GM13976 (cell line): ENCODE results near the gene ZNF821.
"Not testable (repeated sequence)": the region's sequence is repeated elsewhere in the genome, so short reads cannot be mapped to it uniquely, and the experiment has no call there.

Source experiments
- DNase-seq: peaks from one replicate; pipeline ENCODE4 v3.0.0; 2012; ENCODE audit warnings: low spot score
- in situ Hi-C: fragments of 300-500 bp; cut with MboI; formaldehyde crosslinking; loops from one replicate; pipeline ENCODE4 v1.12.0; 2022; ENCODE audit warnings: low sequenced_read_pairs, mixed read lengths, inconsistent platforms; ENCODE audit not compliant: unreplicated experiment
- TF ChIP-seq, protein P1 (sequence below): IDR thresholded peaks from 2 replicates; pipeline ENCODE4 v1.5.1; 2012; ENCODE audit warnings: borderline replicate concordance, mild to moderate bottlenecking; ENCODE audit not compliant: insufficient read depth; ENCODE audit errors: extremely low read depth, missing control alignments, control extremely low read depth

ZNF821 gene

DNA sequence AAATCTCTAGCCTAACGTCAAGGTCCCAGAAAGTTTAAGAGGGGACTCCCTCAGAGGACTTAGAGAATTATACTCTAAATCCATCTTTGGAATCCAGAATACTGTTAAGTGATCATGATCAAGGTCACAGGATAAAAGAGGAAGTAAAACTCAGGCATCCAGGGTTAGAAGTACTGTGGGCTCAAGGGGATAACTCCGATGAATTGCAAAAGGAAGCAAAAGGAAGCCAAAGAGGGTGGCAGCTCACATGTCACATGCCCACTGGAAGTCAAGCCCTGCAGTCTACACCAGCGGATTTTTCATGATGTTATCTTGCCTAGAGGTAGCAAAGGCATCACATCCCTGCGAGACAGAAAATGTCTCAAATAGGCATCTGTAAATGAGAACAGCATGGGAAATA is 3.8 kb downstream of the ZNF821 start:
- TF ChIP-seq, protein P1, sequence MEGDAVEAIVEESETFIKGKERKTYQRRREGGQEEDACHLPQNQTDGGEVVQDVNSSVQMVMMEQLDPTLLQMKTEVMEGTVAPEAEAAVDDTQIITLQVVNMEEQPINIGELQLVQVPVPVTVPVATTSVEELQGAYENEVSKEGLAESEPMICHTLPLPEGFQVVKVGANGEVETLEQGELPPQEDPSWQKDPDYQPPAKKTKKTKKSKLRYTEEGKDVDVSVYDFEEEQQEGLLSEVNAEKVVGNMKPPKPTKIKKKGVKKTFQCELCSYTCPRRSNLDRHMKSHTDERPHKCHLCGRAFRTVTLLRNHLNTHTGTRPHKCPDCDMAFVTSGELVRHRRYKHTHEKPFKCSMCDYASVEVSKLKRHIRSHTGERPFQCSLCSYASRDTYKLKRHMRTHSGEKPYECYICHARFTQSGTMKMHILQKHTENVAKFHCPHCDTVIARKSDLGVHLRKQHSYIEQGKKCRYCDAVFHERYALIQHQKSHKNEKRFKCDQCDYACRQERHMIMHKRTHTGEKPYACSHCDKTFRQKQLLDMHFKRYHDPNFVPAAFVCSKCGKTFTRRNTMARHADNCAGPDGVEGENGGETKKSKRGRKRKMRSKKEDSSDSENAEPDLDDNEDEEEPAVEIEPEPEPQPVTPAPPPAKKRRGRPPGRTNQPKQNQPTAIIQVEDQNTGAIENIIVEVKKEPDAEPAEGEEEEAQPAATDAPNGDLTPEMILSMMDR: no peak
- DNase-seq: no peak
- in situ Hi-C loops: no loop called here

DNA sequence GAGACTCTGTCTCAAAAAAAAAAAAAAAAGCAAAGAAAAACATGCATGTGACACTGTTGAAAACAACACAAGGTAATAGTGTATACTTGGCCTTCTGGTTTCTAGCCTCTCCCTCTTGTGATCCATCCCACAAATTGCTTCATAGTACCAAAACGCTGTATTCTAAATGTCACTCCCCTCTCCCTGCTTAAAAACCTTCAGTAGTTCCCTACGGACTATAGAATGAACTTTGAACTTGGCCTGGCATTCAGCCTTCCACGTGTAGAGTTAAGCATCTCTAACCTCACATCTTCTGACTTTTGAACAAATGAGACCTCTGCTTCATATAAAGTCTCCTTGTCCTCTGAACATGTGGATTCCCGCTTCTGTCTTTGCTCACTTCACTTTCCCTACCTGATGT is 5.1 kb downstream of the ZNF821 start:
- TF ChIP-seq, protein P1: no peak
- in situ Hi-C loops: no loop called here

DNA sequence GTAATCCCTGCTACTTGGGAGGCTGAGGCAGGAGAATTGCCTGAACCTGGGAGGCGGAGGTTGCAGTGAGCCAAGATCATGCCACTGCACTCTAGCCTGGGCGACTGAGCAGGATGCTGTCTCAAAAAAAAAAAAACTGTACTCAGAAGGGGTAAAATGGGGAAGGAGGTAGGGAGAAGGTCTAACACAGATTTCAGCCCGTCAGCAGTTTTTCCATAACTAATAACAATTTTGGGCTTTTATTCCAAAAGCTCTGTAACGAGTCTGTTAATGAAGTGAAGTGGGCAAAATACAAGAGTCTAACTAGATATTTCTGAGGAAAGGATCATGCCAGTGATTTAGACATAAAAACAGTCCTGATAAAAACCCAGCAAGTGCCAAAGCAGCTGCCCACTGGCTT is 10.8 kb downstream of the ZNF821 start:
- TF ChIP-seq, protein P1: no peak
- DNase-seq: no peak
- in situ Hi-C loops: no loop called here

More for the DNA sequence above, 5.1 kb downstream of the ZNF821 start:
- no peak for DNase-seq

DNA sequence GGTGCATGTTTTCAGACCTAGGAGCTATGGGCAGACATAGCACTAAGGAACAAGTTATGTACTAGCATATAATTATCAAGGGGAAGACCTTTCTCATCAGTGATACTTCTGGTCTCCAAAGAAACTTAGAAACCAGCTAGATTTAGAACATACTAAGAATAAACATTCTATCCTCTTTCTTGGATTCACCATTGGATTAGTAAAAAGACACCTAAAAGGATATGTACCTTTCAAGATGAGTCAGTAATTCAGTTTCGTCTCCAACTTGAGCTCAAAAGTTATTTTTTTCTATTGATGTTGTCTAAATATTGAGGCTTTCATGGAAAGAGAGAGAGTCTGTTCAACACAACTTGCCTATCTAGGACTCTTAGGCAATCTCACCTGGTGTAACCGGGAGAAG is 13.2 kb downstream of the ZNF821 start:
- in situ Hi-C loops: no loop called here
- DNase-seq: no peak
- TF ChIP-seq, protein P1: no peak

DNA sequence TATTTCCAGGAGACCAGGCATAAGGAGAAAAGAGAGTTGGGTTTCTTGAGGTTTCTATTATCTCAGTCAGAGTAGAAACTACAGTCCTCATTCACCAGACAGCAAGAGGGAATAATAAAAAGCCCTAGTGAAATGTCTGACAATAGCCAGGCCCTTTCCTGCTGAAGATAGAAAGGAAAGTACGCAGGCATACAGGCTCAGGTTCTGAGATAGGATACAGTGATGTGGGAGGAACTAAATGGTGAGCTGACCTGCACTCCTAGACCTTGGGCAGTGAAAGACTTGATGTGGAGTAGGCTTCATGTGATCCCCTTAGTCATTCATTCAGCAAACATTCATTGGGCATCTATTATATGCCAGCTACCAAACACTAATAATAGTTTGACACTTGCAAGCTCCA is 14.9 kb downstream of the ZNF821 start:
- in situ Hi-C loops: no loop called here
- no peak for DNase-seq
- TF ChIP-seq, protein P1: no peak

DNA sequence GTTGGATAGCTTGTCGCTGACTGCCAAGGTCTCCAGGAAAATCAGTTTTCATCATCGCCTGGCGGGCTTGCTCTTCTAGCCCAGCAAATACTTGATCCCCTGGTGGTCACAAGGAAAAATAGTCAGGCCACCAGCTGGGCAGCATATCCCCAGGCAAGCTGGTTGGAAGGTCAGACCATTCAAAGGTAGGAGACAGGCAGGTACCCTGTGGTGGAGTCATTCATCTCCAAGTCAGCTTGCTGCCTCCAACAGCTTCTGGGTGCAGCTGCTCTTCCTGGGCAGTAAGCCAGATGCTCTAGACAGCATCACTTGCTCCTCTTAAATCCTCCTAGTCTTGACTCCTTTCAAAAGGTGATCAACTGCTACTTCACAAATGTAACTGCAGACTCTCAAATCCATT is 16.0 kb downstream of the ZNF821 start:
- TF ChIP-seq, protein P1: no peak
- in situ Hi-C loops: no loop called here
- no peak for DNase-seq

DNA sequence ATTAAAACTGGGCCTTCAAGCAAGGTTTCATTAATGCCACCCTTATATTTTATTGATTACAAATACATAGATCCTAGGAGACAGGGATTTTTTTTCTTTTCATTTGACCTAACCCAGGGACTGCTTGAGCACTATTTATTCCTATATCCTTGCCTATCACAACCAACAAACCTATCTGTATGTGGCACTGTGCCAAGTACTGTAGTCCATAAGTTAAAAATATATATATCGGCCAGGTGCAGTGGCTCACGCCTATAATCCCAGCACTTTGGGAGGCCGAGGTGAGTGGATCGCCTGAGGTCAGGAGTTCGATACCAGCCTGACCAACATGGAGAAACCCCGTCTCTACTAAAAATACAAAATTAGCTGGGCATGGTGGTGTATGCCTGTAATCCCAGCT is 16.8 kb downstream of the ZNF821 start:
- in situ Hi-C loops: not testable (repeated sequence)

More for the DNA sequence above, 16.8 kb downstream of the ZNF821 start:
- not testable (repeated sequence) for DNase-seq
